ENCODE measurements around the gene GAK.

GRCh38 chr4:912548-913279 lies 19.4 kb downstream of the GAK start:
- TF ChIP-seq CTCF (IDR thresholded peaks at IDR 0.05; ENCODE audit: borderline replicate concordance, extremely low read depth, low read length, poor library complexity, severe bottlenecking) (no peak), EZH2 (IDR thresholded peaks at IDR 0.05; ENCODE audit: borderline replicate concordance, low read depth, low read length, severe bottlenecking) (no peak)
